Small intestine (tissue), 7 donors: ENCODE measurements around the gene METAP1D. TPM values are rescaled to one million over a fixed set of nuclear protein-coding genes. Genes with fewer than 3 reads are reported as not detected.
"Not testable (repeated sequence)": the region's sequence is repeated elsewhere in the genome, so short reads cannot be mapped to it uniquely, and the experiment has no call there.

Experiments
- DNase-seq, 2 donors: peaks; one replicate each; pipeline versions ENCODE4 v3.0.0 to v3.0.0-alpha.2; 2013
- FAIRE-seq: peaks from 2 replicates; lab custom pipeline; 2012; peaks lifted over from hg19 to GRCh38; lab: Jason Lieb, UNC
- H3K27ac ChIP-seq, 3 donors: one replicate each; pipeline ENCODE4 v1.5.1; 2013; ENCODE audit warnings: low read length in 2 of 3, mild to moderate bottlenecking in 2 of 3, control low read depth in 1 of 3, inconsistent platforms in 1 of 3, low read depth in 1 of 3, moderate library complexity in 1 of 3
- H3K27me3 ChIP-seq, 3 donors: one replicate each; pipeline ENCODE4 v1.6.1; 2013; ENCODE audit warnings: low read length in 3 of 3, inconsistent platforms in 1 of 3; ENCODE audit not compliant: control insufficient read depth in 3 of 3, insufficient read depth in 3 of 3
- H3K36me3 ChIP-seq, 3 donors: one replicate each; pipeline ENCODE4 v1.6.1; 2013; ENCODE audit warnings: low read length in 3 of 3, inconsistent platforms in 1 of 3, low read depth in 1 of 3, mild to moderate bottlenecking in 1 of 3, moderate library complexity in 1 of 3; ENCODE audit not compliant: control insufficient read depth in 3 of 3, insufficient read depth in 2 of 3
- H3K4me1 ChIP-seq, 3 donors: one replicate each; pipeline ENCODE4 v1.6.1; 2013; ENCODE audit warnings: low read length in 2 of 3, inconsistent platforms in 1 of 3, low read depth in 1 of 3, mild to moderate bottlenecking in 1 of 3, moderate library complexity in 1 of 3; ENCODE audit not compliant: control insufficient read depth in 3 of 3, insufficient read depth in 2 of 3
- H3K4me3 ChIP-seq, 3 donors: one replicate each; pipeline ENCODE4 v1.5.1; 2013; ENCODE audit warnings: low read length in 3 of 3, control low read depth in 1 of 3, inconsistent platforms in 1 of 3, low read depth in 1 of 3, mild to moderate bottlenecking in 1 of 3, moderate library complexity in 1 of 3
- H3K9me3 ChIP-seq, 2 donors: one replicate each; pipeline ENCODE4 v1.6.1; 2013; ENCODE audit warnings: low read depth in 1 of 2, low read length in 1 of 2; ENCODE audit not compliant: control insufficient read depth in 2 of 2, insufficient read depth in 1 of 2
- WGBS, 3 donors: extraction: QIAGEN DNeasy Blood & Tissue Kit; methylation state at CpG; one replicate each; pipeline ENCODE4 v1.1.7; 2013; 5-methylcytosine and 5-hydroxymethylcytosine counted together
- polyA plus RNA-seq, 4 donors: library from polyadenylated mRNA; stranded (reverse) in 3 of 4; unstranded in 1 of 4; fragments of 200-250 nt in 3 of 4; fragments of 120-200 nt in 1 of 4; gene quantifications; one replicate each; pipeline versions ENCODE4 v1.2.1 to v1.2.3, GENCODE V29; 2013
- donor health status: healthy with polysubstance abuse.
- donor health status: control.
- donor health status: control.
- donor health status: Bipolar disorder and iron deficiency.
- donor health status: healthy.

The METAP1D gene
- polyA plus RNA-seq, 4 donors, result 0.45 to 8.4 (median 3.0) TPM

- 96 to 97% (median 97%) methylated on average over 1 of the region's 1 CpG for WGBS, 3 donors
- not testable (repeated sequence) for FAIRE-seq, DNase-seq, H3K27ac ChIP-seq, H3K4me1 ChIP-seq, H3K4me3 ChIP-seq, H3K27me3 ChIP-seq, H3K9me3 ChIP-seq
- H3K36me3 ChIP-seq, result peaks cover 0 to 13% (median 2%) of the 10 kb centered on the region in 3 donors
Measured at GRCh38 chr2:171983924-171984323, 15.8 kb upstream of the METAP1D start.

GRCh38 chr2:171985076-171985475 lies 14.7 kb upstream of the METAP1D start:
- Histone ChIP-seq H3K36me3 (peaks cover 0 to 10% (median 0%) of the 10 kb centered on the region in 3 donors), H3K4me1 (no peaks in the 10 kb centered on the region), H3K9me3 (no peaks in the 10 kb centered on the region), H3K27me3 (no peaks in the 10 kb centered on the region), H3K27ac (no peak overlapping the region), H3K4me3 (no peak overlapping the region)
- FAIRE-seq (no peak), DNase-seq (no peak)
- 91 to 94% (median 92%) methylated on average over 2 of the region's 2 CpGs for WGBS, 3 donors

- Histone ChIP-seq H3K27ac (no peak overlapping the region), H3K36me3 (peaks cover 0 to 4% (median 0%) of the 10 kb centered on the region in 3 donors), H3K9me3 (no peaks in the 10 kb centered on the region), H3K4me1 (no peaks in the 10 kb centered on the region), H3K27me3 (no peaks in the 10 kb centered on the region), H3K4me3 (no peak overlapping the region)
- 83 to 94% (median 93%) methylated on average over 4 of the region's 4 CpGs for WGBS, 3 donors
- FAIRE-seq, result no peak
- DNase-seq, result no peak
Measured at GRCh38 chr2:171986778-171987177, 13.0 kb upstream of the METAP1D start.

DNA sequence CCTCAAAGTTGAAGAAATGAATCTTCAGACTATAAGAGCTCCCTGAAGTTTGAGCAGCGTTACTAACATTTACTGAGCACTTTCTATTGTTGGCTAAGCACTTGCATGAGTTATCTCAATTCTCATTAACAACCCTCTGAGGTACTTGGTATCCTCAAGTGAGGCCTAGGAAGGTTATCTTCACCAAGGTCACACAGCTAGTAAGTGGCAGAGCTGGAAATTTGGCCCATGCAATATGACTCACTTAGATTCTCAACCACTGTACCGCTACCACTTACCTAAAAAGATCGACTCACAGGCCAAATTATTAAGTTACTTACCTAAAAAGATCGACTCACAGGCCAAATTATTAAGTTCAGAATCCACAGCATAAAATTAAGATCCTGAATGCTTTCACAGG lies 8.7 kb upstream of the METAP1D start:
- Histone ChIP-seq H3K9me3 (no peaks in the 10 kb centered on the region), H3K27me3 (peaks cover 0 to 11% (median 0%) of the 10 kb centered on the region in 3 donors), H3K4me1 (no peaks in the 10 kb centered on the region), H3K4me3 (no peak overlapping the region), H3K27ac (no peak overlapping the region), H3K36me3 (no peaks in the 10 kb centered on the region)
- WGBS, 3 donors, result 83 to 87% (median 85%) methylated on average over 4 of the region's 4 CpGs
- DNase-seq (no peak), FAIRE-seq (no peak)

- DNase-seq (no peak), FAIRE-seq (no peak)
- WGBS, 3 donors, result 74 to 93% (median 77%) methylated on average over 5 of the region's 5 CpGs
- Histone ChIP-seq H3K36me3 (no peaks in the 10 kb centered on the region), H3K27me3 (peaks cover 0 to 23% (median 0%) of the 10 kb centered on the region in 3 donors), H3K4me1 (peaks cover 0 to 6% (median 0%) of the 10 kb centered on the region in 3 donors), H3K4me3 (no peak overlapping the region), H3K9me3 (no peaks in the 10 kb centered on the region), H3K27ac (no peak overlapping the region)
Measured at GRCh38 chr2:171995586-171995985, 4.2 kb upstream of the METAP1D start.

- WGBS, 3 donors, result 85 to 87% (median 86%) methylated on average over 5 of the region's 5 CpGs
- no peak for FAIRE-seq
Measured at GRCh38 chr2:171996021-171996420, 3.7 kb upstream of the METAP1D start.

DNA sequence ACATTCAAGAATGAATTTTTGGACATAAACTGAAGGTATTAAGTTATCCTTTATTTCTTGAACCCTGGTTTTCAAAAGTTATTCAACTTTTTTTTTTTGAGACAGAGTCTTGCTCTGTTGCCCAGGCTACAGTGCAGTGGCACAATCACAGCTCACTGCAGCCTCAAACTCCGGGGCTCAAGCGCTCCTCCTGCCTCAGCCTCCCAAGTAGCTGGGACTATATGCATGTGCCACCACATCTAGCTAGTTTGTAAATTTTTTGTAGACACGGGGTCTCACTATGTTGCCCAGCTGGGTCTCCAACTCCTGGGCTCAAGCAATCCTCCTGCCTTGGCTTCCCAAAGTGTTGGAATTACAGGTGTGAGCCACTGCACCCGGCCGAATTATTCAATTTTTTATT lies 2.7 kb upstream of the METAP1D start:
- H3K4me1 ChIP-seq, H3K4me3 ChIP-seq, FAIRE-seq, H3K9me3 ChIP-seq, DNase-seq, H3K36me3 ChIP-seq, H3K27ac ChIP-seq: not testable (repeated sequence)
- peaks cover 0 to 23% (median 0%) of the 10 kb centered on the region in 3 donors for H3K27me3 ChIP-seq
- WGBS, 3 donors, result 85 to 93% (median 90%) methylated on average over 5 of the region's 5 CpGs

More at GRCh38 chr2:171996021-171996420, 3.7 kb upstream of the METAP1D start:
- Histone ChIP-seq H3K4me3 (no peak overlapping the region), H3K9me3 (no peaks in the 10 kb centered on the region), H3K27me3 (peaks cover 0 to 23% (median 0%) of the 10 kb centered on the region in 3 donors), H3K27ac (no peak overlapping the region), H3K4me1 (peaks cover 0 to 6% (median 0%) of the 10 kb centered on the region in 3 donors), H3K36me3 (no peaks in the 10 kb centered on the region)
- DNase-seq, result no peak

- H3K9me3 ChIP-seq, result no peaks in the 10 kb centered on the region
- H3K27ac ChIP-seq, result no peak overlapping the region
- no peak for FAIRE-seq
Measured at GRCh38 chr2:171999161-171999560, 592 bp upstream of the METAP1D start.

More at GRCh38 chr2:171999161-171999560, 592 bp upstream of the METAP1D start:
- Histone ChIP-seq H3K4me1 (peaks cover 0 to 6% (median 0%) of the 10 kb centered on the region in 3 donors), H3K4me3 (peak overlapping the region in 2 of 3 donors; percentile 60 to 72), H3K36me3 (no peaks in the 10 kb centered on the region), H3K27me3 (peaks cover 0 to 19% (median 0%) of the 10 kb centered on the region in 3 donors)
- DNase-seq, result no peak
- WGBS, 3 donors, result 38 to 52% (median 41%) methylated on average over 4 of the region's 4 CpGs
